Superior temporal gyrus (tissue), 1 donor: Measurements from ENCODE around the gene ADIPOR2.

Experiments used
- DNase-seq: peaks from one replicate; pipeline ENCODE4 v3.0.0-alpha.2; 2016; ENCODE audit errors: extremely low spot score

The ADIPOR2 gene

GRCh38 chr12:1690578-1691122 is at the start of gene ADIPOR2:
TSS of gene ADIPOR2 (plus strand) at chr12:1691070. CDS start at chr12:1754344, 63,274 bp downstream.
- peak; percentile 97 for DNase-seq

- DNase-seq, result no peak
Measured at GRCh38 chr12:1642513-1642912, 48.4 kb upstream of the ADIPOR2 start.

GRCh38 chr12:1643043-1643442 is 47.8 kb upstream of the ADIPOR2 start:
- no peak for DNase-seq

- no peak for DNase-seq
Measured at GRCh38 chr12:1643905-1644533, 46.9 kb upstream of the ADIPOR2 start.

- peak; percentile 97 for DNase-seq
Measured at GRCh38 chr12:1644534-1645438, 46.1 kb upstream of the ADIPOR2 start.

- no peak for DNase-seq
Measured at GRCh38 chr12:1645819-1646218, 45.1 kb upstream of the ADIPOR2 start.

- DNase-seq, result no peak
Measured at GRCh38 chr12:1646569-1647284, 44.1 kb upstream of the ADIPOR2 start.

- DNase-seq, result no peak
Measured at GRCh38 chr12:1647285-1647669, 43.6 kb upstream of the ADIPOR2 start.

- peak; percentile 75 for DNase-seq
Measured at GRCh38 chr12:1650260-1650977, 40.5 kb upstream of the ADIPOR2 start.

- DNase-seq, result no peak
Measured at GRCh38 chr12:1650978-1651361, 39.9 kb upstream of the ADIPOR2 start.

- no peak for DNase-seq
Measured at GRCh38 chr12:1651946-1652345, 38.9 kb upstream of the ADIPOR2 start.

GRCh38 chr12:1655225-1655788 is 35.6 kb upstream of the ADIPOR2 start:
- DNase-seq, result no peak

GRCh38 chr12:1656902-1657301 is 34.0 kb upstream of the ADIPOR2 start:
- no peak for DNase-seq

- DNase-seq, result no peak
Measured at GRCh38 chr12:1657688-1658087, 33.2 kb upstream of the ADIPOR2 start.

- peak; percentile 83 for DNase-seq
Measured at GRCh38 chr12:1660304-1661187, 30.3 kb upstream of the ADIPOR2 start.

- DNase-seq, result peak; percentile 90
Measured at GRCh38 chr12:1661553-1662335, 29.1 kb upstream of the ADIPOR2 start.

GRCh38 chr12:1662761-1663439 is 28.0 kb upstream of the ADIPOR2 start:
- no peak for DNase-seq

GRCh38 chr12:1663440-1664132 is 27.3 kb upstream of the ADIPOR2 start:
- no peak for DNase-seq
